HCT116 (cell line): Measurements from ENCODE around the gene EDEM1. TPM values are rescaled to one million over a fixed set of nuclear protein-coding genes. Genes with fewer than 3 reads are reported as not detected.
"Not testable (repeated sequence)": the region's sequence is repeated elsewhere in the genome, so short reads cannot be mapped to it uniquely, and the experiment has no call there.

Experiments
- ATAC-seq: fragments of 200-7000 bp; cut with Tn5 transposase; 2 replicates; pipeline ENCODE4 v1.9.1; 2020; ENCODE audit warnings: mild to moderate bottlenecking, moderate library complexity
- BruUV-seq: library from RNA; stranded (reverse); fragments of 400-500 nt; replicated peaks from 2 replicates; lab custom pipeline; 2021; lab: Mats Ljungman, UMichigan
- CTCF ChIA-PET: fragments of 300-600 bp; sonication (Branson Sonifier 250); formaldehyde crosslinking; loops from one replicate; lab custom pipeline; 2021; ENCODE audit warnings: antibody characterized with exemption; lab: Charles Lee
- POLR2A ChIA-PET: fragments of 300-600, 350-600 bp; sonication (Branson Sonifier 250); formaldehyde crosslinking; loops from one replicate; lab custom pipeline; 2021; ENCODE audit warnings: antibody characterized with exemption; lab: Charles Lee
- RAD21 ChIA-PET, 2 experiments: fragments of 300-600 bp; sonication (Branson Sonifier 250); formaldehyde crosslinking; loops; one replicate each; lab custom pipeline; 2023; ENCODE audit warnings: low total read pairs in 2 of 2; ENCODE audit not compliant: uncharacterized antibody in 2 of 2, unreplicated experiment in 2 of 2, low non-redundant PET in 1 of 2; lab: Charles Lee
- DNase-seq: peaks from one replicate; pipeline ENCODE4 v3.0.0-alpha.2; 2010; ENCODE audit warnings: low read depth, low spot score
- H2AFZ ChIP-seq: fragments of 200-600 bp; shearing (Covaris generic), sonication (generic); 2 replicates; pipeline ENCODE4 v1.6.1; 2017; ENCODE audit warnings: low read depth, mixed run types, mixed read lengths, antibody characterized with exemption, low read length; ENCODE audit not compliant: poor library complexity, severe bottlenecking
- H3K27ac ChIP-seq: 2 replicates; pipeline ENCODE4 v1.5.1; 2012; ENCODE audit warnings: low read depth, low read length
- H3K27me3 ChIP-seq: fragments of 200-600 bp; sonication (generic); 2 replicates; pipeline ENCODE4 v1.6.1; 2016; ENCODE audit warnings: mixed run types, low read length, mixed read lengths; ENCODE audit not compliant: insufficient read depth
- H3K36me3 ChIP-seq, 2 experiments: fragments of 200-500 bp in 1 of 2; fragments of 200-600 bp in 1 of 2; sonication (Bioruptor generic) in 1 of 2; sonication (generic) in 1 of 2; 2 replicates each; pipeline versions ENCODE4 v1.5.1 to v1.6.1; 2014 to 2016; ENCODE audit warnings: low read length in 2 of 2, inconsistent platforms in 1 of 2, mixed read lengths in 1 of 2, mixed run types in 1 of 2; ENCODE audit not compliant: insufficient read depth in 2 of 2, control insufficient read depth in 1 of 2
- H3K4me1 ChIP-seq, 2 experiments: fragments of 200-600 bp in 1 of 2; sonication (generic) in 1 of 2; 2 replicates each; pipeline versions ENCODE4 v1.5.1 to v1.6.1; 2012 to 2017; ENCODE audit warnings: low read length in 2 of 2, inconsistent platforms in 1 of 2, mild to moderate bottlenecking in 1 of 2, mixed read lengths in 1 of 2, mixed run types in 1 of 2, moderate library complexity in 1 of 2; ENCODE audit not compliant: insufficient read depth in 2 of 2, control insufficient read depth in 1 of 2
- H3K4me2 ChIP-seq: fragments of 200-600 bp; sonication (generic); 2 replicates; pipeline ENCODE4 v1.6.1; 2017; ENCODE audit warnings: mixed run types, low read length, mixed read lengths
- H3K4me3 ChIP-seq, 2 experiments: fragments of 200-600 bp in 1 of 2; sonication (generic) in 1 of 2; replicated peaks in 1 of 2; 2 replicates each; pipeline ENCODE4 v1.5.1; 2011 to 2016; ENCODE audit warnings: low read length in 2 of 2, control low read depth in 1 of 2, low read depth in 1 of 2, mild to moderate bottlenecking in 1 of 2, mixed read lengths in 1 of 2, mixed run types in 1 of 2
- H3K79me2 ChIP-seq: fragments of 200-600 bp; sonication (generic); 2 replicates; pipeline ENCODE4 v1.6.1; 2017; ENCODE audit warnings: mild to moderate bottlenecking, mixed run types, low read length, moderate library complexity, mixed read lengths; ENCODE audit not compliant: insufficient read depth
- H3K9ac ChIP-seq: fragments of 200-600 bp; sonication (generic); 2 replicates; pipeline ENCODE4 v1.6.1; 2016; ENCODE audit warnings: low read length, mixed read lengths
- H3K9me2 ChIP-seq: fragments of 200-600 bp; sonication (generic), shearing (Covaris generic); 2 replicates; pipeline ENCODE4 v1.6.1; 2017; ENCODE audit warnings: mixed run types, mild to moderate bottlenecking, moderate library complexity; ENCODE audit not compliant: insufficient read depth
- H3K9me3 ChIP-seq, 2 experiments: fragments of 200-500 bp in 1 of 2; fragments of 200-600 bp in 1 of 2; sonication (Bioruptor generic) in 1 of 2; sonication (generic) in 1 of 2; 2 replicates each; pipeline ENCODE4 v1.6.1; 2014 to 2017; ENCODE audit warnings: low read length in 2 of 2, mixed read lengths in 2 of 2, inconsistent platforms in 1 of 2, low read depth in 1 of 2, mild to moderate bottlenecking in 1 of 2, mixed run types in 1 of 2, moderate library complexity in 1 of 2; ENCODE audit not compliant: control insufficient read depth in 1 of 2, insufficient read depth in 1 of 2
- H4K20me1 ChIP-seq: fragments of 200-600 bp; sonication (generic), shearing (Covaris generic); 2 replicates; pipeline ENCODE4 v1.6.1; 2017; ENCODE audit warnings: mixed run types, mild to moderate bottlenecking, moderate library complexity; ENCODE audit not compliant: insufficient read depth
- CBX3 ChIP-seq: IDR thresholded peaks from 2 replicates; pipeline ENCODE4 v1.6.1; 2012; ENCODE audit warnings: low read depth
- EZH2phosphoT487 ChIP-seq: fragments of 200-600 bp; IDR thresholded peaks from 2 replicates; pipeline ENCODE4 v1.6.1; 2018; ENCODE audit warnings: antibody characterized with exemption, borderline replicate concordance
- JUND ChIP-seq: IDR thresholded peaks from 2 replicates; pipeline ENCODE4 v1.6.1; 2012
- MAX ChIP-seq: IDR thresholded peaks from 2 replicates; pipeline ENCODE4 v1.6.1; 2012
- POLR2A ChIP-seq: IDR thresholded peaks from 2 replicates; pipeline ENCODE4 v1.7.0; 2011; ENCODE audit warnings: borderline replicate concordance; ENCODE audit not compliant: insufficient read depth, insufficient read length; ENCODE audit errors: extremely low read depth
- SIN3A ChIP-seq: IDR thresholded peaks from 2 replicates; pipeline ENCODE4 v1.6.1; 2012; ENCODE audit warnings: low read depth
- intact Hi-C: fragments of 100-400 bp; cut with micrococcal nuclease; formaldehyde crosslinking; loops from 2 replicates; pipeline ENCODE4 v1.10.0; 2022
- total RNA-seq: library from RNA; stranded (reverse); gene quantifications from one replicate; pipeline ENCODE4 v1.2.1, GENCODE V29; 2021; ENCODE audit not compliant: unreplicated experiment
- TF ChIP-seq, protein P1 (sequence below): IDR thresholded peaks from 2 replicates; pipeline ENCODE4 v1.6.1; 2012; ENCODE audit warnings: low read depth
- TF ChIP-seq, protein P2 (sequence below): IDR thresholded peaks from 2 replicates; pipeline ENCODE4 v1.6.1; 2011; ENCODE audit warnings: mild to moderate bottlenecking, low read length, moderate library complexity; ENCODE audit not compliant: insufficient replicate concordance; ENCODE audit errors: extremely low read depth

EDEM1 gene
- total RNA-seq, 1 experiment from 2014 or later: 23.7 TPM

- Histone ChIP-seq H3K4me2 (no peak overlapping the region), H3K4me3 (no peak overlapping the region), H3K79me2 (peaks cover 21% of the 10 kb centered on the region), H4K20me1 (no peaks in the 10 kb centered on the region), H3K27ac (no peak overlapping the region), H3K27me3 (no peaks in the 10 kb centered on the region), H3K36me3 (peaks cover 0 to 4% of the 10 kb centered on the region in 2 experiments; a peak in 1 of 4 replicates), H3K9me2 (no peaks in the 10 kb centered on the region), H3K4me1 (no peaks in the 10 kb centered on the region), H3K9me3 (no peaks in the 10 kb centered on the region), H2AFZ (no peak overlapping the region), H3K9ac (no peak overlapping the region)
- DNase-seq (no peak), ATAC-seq (no peak)
- CTCF ChIA-PET: no interaction called here
- POLR2A ChIA-PET: no interaction called here
- BruUV-seq: no TSS peak
- intact Hi-C loops: no loop called here
- RAD21 ChIA-PET: no interaction called here
- TF ChIP-seq CBX3: no peak
- no peak for TF ChIP-seq POLR2A
- TF ChIP-seq SIN3A: no peak
- TF ChIP-seq MAX: no peak
- TF ChIP-seq, protein P1, sequence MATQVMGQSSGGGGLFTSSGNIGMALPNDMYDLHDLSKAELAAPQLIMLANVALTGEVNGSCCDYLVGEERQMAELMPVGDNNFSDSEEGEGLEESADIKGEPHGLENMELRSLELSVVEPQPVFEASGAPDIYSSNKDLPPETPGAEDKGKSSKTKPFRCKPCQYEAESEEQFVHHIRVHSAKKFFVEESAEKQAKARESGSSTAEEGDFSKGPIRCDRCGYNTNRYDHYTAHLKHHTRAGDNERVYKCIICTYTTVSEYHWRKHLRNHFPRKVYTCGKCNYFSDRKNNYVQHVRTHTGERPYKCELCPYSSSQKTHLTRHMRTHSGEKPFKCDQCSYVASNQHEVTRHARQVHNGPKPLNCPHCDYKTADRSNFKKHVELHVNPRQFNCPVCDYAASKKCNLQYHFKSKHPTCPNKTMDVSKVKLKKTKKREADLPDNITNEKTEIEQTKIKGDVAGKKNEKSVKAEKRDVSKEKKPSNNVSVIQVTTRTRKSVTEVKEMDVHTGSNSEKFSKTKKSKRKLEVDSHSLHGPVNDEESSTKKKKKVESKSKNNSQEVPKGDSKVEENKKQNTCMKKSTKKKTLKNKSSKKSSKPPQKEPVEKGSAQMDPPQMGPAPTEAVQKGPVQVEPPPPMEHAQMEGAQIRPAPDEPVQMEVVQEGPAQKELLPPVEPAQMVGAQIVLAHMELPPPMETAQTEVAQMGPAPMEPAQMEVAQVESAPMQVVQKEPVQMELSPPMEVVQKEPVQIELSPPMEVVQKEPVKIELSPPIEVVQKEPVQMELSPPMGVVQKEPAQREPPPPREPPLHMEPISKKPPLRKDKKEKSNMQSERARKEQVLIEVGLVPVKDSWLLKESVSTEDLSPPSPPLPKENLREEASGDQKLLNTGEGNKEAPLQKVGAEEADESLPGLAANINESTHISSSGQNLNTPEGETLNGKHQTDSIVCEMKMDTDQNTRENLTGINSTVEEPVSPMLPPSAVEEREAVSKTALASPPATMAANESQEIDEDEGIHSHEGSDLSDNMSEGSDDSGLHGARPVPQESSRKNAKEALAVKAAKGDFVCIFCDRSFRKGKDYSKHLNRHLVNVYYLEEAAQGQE: no peak
- TF ChIP-seq, protein P2, sequence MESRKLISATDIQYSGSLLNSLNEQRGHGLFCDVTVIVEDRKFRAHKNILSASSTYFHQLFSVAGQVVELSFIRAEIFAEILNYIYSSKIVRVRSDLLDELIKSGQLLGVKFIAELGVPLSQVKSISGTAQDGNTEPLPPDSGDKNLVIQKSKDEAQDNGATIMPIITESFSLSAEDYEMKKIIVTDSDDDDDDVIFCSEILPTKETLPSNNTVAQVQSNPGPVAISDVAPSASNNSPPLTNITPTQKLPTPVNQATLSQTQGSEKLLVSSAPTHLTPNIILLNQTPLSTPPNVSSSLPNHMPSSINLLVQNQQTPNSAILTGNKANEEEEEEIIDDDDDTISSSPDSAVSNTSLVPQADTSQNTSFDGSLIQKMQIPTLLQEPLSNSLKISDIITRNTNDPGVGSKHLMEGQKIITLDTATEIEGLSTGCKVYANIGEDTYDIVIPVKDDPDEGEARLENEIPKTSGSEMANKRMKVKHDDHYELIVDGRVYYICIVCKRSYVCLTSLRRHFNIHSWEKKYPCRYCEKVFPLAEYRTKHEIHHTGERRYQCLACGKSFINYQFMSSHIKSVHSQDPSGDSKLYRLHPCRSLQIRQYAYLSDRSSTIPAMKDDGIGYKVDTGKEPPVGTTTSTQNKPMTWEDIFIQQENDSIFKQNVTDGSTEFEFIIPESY: no peak
- TF ChIP-seq EZH2phosphoT487: no peak
- no peak for TF ChIP-seq JUND
Observed at GRCh38 chr3:5172018-5172417, 15.5 kb upstream of the EDEM1 start.

GRCh38 chr3:5179036-5179435 lies 8.5 kb upstream of the EDEM1 start:
- H2AFZ ChIP-seq, H3K27me3 ChIP-seq, RAD21 ChIA-PET, H3K9me2 ChIP-seq, H3K36me3 ChIP-seq, ATAC-seq, CTCF ChIA-PET, H4K20me1 ChIP-seq, H3K4me1 ChIP-seq, DNase-seq, H3K9ac ChIP-seq, H3K9me3 ChIP-seq, H3K79me2 ChIP-seq, H3K4me3 ChIP-seq, POLR2A ChIA-PET, intact Hi-C loops, H3K27ac ChIP-seq, H3K4me2 ChIP-seq: not testable (repeated sequence)
- BruUV-seq: TSS peak; percentile 11
